Naive thymus-derived CD4-positive, alpha-beta T cell (primary cell): Measurements from ENCODE around the gene NAA40. TPM values are rescaled to one million over a fixed set of nuclear protein-coding genes. Genes with fewer than 3 reads are reported as not detected.
A peak's percentile ranks its signal among the peaks of the same experiment; 100 is the strongest.

Source experiments
- ATAC-seq: fragments of 150-1000 bp; cut with Tn5 transposase; 2 replicates; pipeline ENCODE4 v1.10.0; 2021; ENCODE audit warnings: mild to moderate bottlenecking, moderate library complexity
- CTCF ChIA-PET: fragments of 350-600 bp; sonication (Branson Sonifier 250); formaldehyde crosslinking; loops from one replicate; lab custom pipeline; 2021; ENCODE audit warnings: antibody characterized with exemption; lab: Charles Lee
- POLR2A ChIA-PET: fragments of 350-600 bp; sonication (Branson Sonifier 250); formaldehyde crosslinking; loops from one replicate; lab custom pipeline; 2021; ENCODE audit warnings: antibody characterized with exemption, inconsistent platforms; lab: Charles Lee
- DNase-seq, 9 donors: peaks; one replicate each; pipeline versions ENCODE4 v3.0.0 to v3.0.0-alpha.2; 2020 to 2022; ENCODE audit warnings: mixed read lengths in 1 of 9
- H3K27ac ChIP-seq: one replicate; pipeline ENCODE4 v1.7.0; 2013; ENCODE audit warnings: mild to moderate bottlenecking, low read depth, low read length, moderate library complexity
- H3K27me3 ChIP-seq, 2 donors: one replicate each; pipeline ENCODE4 v1.7.0; 2013; ENCODE audit warnings: low read length in 2 of 2, mild to moderate bottlenecking in 2 of 2, moderate library complexity in 2 of 2; ENCODE audit not compliant: control insufficient read depth in 2 of 2, insufficient read depth in 2 of 2
- H3K36me3 ChIP-seq, 3 experiments: 1 replicate in 2 of 3; 2 replicates in 1 of 3; pipeline ENCODE4 v1.7.0; 2013; ENCODE audit warnings: low read length in 3 of 3, mild to moderate bottlenecking in 3 of 3, moderate library complexity in 1 of 3; ENCODE audit not compliant: insufficient read depth in 3 of 3, control insufficient read depth in 2 of 3
- H3K4me1 ChIP-seq, 2 donors: one replicate each; pipeline ENCODE4 v1.7.0; 2013; ENCODE audit warnings: low read length in 2 of 2, mild to moderate bottlenecking in 2 of 2, moderate library complexity in 1 of 2; ENCODE audit not compliant: control insufficient read depth in 2 of 2, insufficient read depth in 2 of 2
- H3K4me3 ChIP-seq: 2 replicates; pipeline ENCODE4 v1.7.0; 2013; ENCODE audit warnings: mild to moderate bottlenecking, low read length
- H3K9me3 ChIP-seq, 3 experiments: 1 replicate in 2 of 3; 2 replicates in 1 of 3; pipeline ENCODE4 v1.7.0; 2013; ENCODE audit warnings: low read length in 3 of 3; ENCODE audit not compliant: control insufficient read depth in 2 of 3
- H3K27ac Mint-ChIP-seq, 9 donors: one replicate each; pipeline ENCODE4 v1.8.0; 2020 to 2022; ENCODE audit warnings: mixed read lengths in 9 of 9, mild to moderate bottlenecking in 8 of 9, moderate library complexity in 5 of 9, inconsistent platforms in 2 of 9
- H3K27me3 Mint-ChIP-seq, 5 donors: one replicate each; pipeline ENCODE4 v1.8.0; 2021 to 2022; ENCODE audit warnings: mixed read lengths in 5 of 5, mild to moderate bottlenecking in 1 of 5
- H3K36me3 Mint-ChIP-seq, 5 donors: one replicate each; pipeline ENCODE4 v1.8.0; 2020 to 2022; ENCODE audit warnings: mixed read lengths in 5 of 5, mild to moderate bottlenecking in 3 of 5, inconsistent platforms in 1 of 5
- H3K4me1 Mint-ChIP-seq, 7 donors: one replicate each; pipeline ENCODE4 v1.8.0; 2020 to 2022; ENCODE audit warnings: mixed read lengths in 7 of 7, mild to moderate bottlenecking in 3 of 7, inconsistent platforms in 1 of 7
- H3K4me3 Mint-ChIP-seq, 10 donors: one replicate each; pipeline ENCODE4 v1.8.0; 2020 to 2022; ENCODE audit warnings: mild to moderate bottlenecking in 10 of 10, mixed read lengths in 10 of 10, moderate library complexity in 6 of 10, inconsistent platforms in 2 of 10
- H3K9me3 Mint-ChIP-seq, 11 donors: one replicate each; pipeline ENCODE4 v1.8.0; 2020 to 2022; ENCODE audit warnings: mixed read lengths in 11 of 11, mild to moderate bottlenecking in 4 of 11, inconsistent platforms in 1 of 11, moderate library complexity in 1 of 11
- intact Hi-C, 2 donors: fragments of 100-400 bp; cut with micrococcal nuclease; formaldehyde crosslinking; loops; one replicate each; pipeline ENCODE4 v1.15.1; 2023
- polyA plus RNA-seq, 2 donors: library from polyadenylated mRNA; unstranded; fragments of 300-500 nt; fragmentation: Illumina TruSeq; gene quantifications; one replicate each; pipeline ENCODE4 v1.2.3, GENCODE V29; 2021
- total RNA-seq, 6 experiments: library from RNA in 5 of 6; stranded (reverse) in 5 of 6; gene quantifications; 1 replicate in 5 of 6; 2 replicates in 1 of 6; pipeline ENCODE4 v1.2.3 and lab custom pipeline; 2021 to 2026

Gene NAA40
- total and polyA plus RNA-seq, 7 experiments from 2014 or later: 5.1 to 39.8 (median 24.4) TPM

DNA sequence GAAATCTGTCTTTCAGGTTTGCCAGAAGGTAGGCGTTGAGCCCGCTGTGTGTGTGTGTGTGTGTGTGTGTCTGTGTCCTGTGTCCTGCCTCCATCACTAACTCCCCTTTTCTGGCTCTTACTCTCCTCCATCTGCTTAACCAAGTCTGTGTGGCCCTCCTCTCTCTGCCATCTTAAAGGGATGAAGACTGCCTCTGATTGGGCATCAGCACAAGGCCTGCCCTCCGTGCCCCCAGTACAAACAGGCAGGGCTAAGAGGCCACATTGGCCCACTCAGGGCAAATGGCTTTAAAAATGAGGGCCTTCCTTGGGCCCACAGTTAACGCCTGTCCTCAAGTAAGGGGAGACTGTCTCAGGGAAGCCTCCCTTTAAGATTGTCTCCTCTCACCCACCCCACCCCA lies 32.7 kb upstream of the NAA40 start:
- H3K4me3 Mint-ChIP-seq: no peak overlapping the region
- peaks cover 0 to 2% (median 0%) of the 10 kb centered on the region in 11 donors for H3K9me3 Mint-ChIP-seq
- ChIA-PET CTCF (interaction anchor here (1.1 to 3.5 kb wide), 8 partner anchors 15 to 81 kb away, joined by 3 to 35 read pairs (median 4); partner anchors contain the start of gene MARK2), POLR2A (interaction anchor here (0.9 to 1.9 kb wide), 2 partner anchors 66 to 68 kb away, joined by 4 to 13 read pairs; partner anchors contain the start of gene MARK2)
- no peaks in the 10 kb centered on the region for H3K9me3 ChIP-seq
- peaks cover 40 to 87% (median 41%) of the 10 kb centered on the region in 3 experiments for H3K36me3 ChIP-seq
- intact Hi-C loops: loop anchor here (1.0 to 5.0 kb wide), 4 partner anchors 37 to 241 kb away; no protein-coding TSS in a partner anchor
- DNase-seq (no peak), ATAC-seq (no peak)
- H3K36me3 Mint-ChIP-seq: peaks cover 7 to 45% (median 21%) of the 10 kb centered on the region in 5 donors
- H3K27me3 ChIP-seq: no peaks in the 10 kb centered on the region
- peak overlapping the region in 2 of 9 donors; percentile 17 to 44 for H3K27ac Mint-ChIP-seq
- H3K27me3 Mint-ChIP-seq: no peaks in the 10 kb centered on the region
- H3K4me1 ChIP-seq: no peaks in the 10 kb centered on the region
- H3K4me3 ChIP-seq: no peak overlapping the region
- peaks cover 0 to 11% (median 7%) of the 10 kb centered on the region in 7 donors for H3K4me1 Mint-ChIP-seq
- no peak overlapping the region for H3K27ac ChIP-seq

DNA sequence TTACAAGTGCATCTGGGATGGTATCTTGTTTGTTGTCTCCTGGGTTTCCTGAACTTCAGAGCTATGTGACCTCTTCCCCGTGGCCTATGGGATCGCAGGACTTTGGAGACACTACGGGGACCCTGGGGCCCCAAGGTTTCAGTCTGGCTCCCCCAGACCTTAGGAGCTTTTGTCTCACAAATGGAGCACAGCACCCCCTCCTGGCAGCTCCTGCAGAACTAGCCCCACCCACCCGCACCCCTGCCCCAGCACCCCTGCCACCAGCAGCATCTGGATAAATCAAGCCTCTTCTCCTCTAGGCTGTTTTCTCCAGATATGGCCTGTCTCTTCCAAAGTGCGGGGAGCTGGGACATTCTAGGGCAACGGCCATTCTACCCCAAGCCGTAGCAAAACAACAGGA lies 32.2 kb upstream of the NAA40 start:
- ChIA-PET POLR2A (interaction anchor here (0.9 to 1.9 kb wide), 3 partner anchors 67 to 122 kb away, joined by 3 to 13 read pairs (median 4); partner anchors contain the start of gene MARK2), CTCF (interaction anchor here (0.6 to 3.5 kb wide), 13 partner anchors 15 to 242 kb away, joined by 3 to 35 read pairs (median 4); partner anchors contain the start of gene MARK2)
- H3K27me3 Mint-ChIP-seq: no peaks in the 10 kb centered on the region
- Histone ChIP-seq H3K4me3 (no peak overlapping the region), H3K27ac (no peak overlapping the region), H3K36me3 (peaks cover 35 to 82% (median 41%) of the 10 kb centered on the region in 3 experiments), H3K4me1 (no peaks in the 10 kb centered on the region), H3K9me3 (no peaks in the 10 kb centered on the region), H3K27me3 (no peaks in the 10 kb centered on the region)
- peaks cover 4 to 40% (median 17%) of the 10 kb centered on the region in 5 donors for H3K36me3 Mint-ChIP-seq
- ATAC-seq (peak; percentile 70), DNase-seq (peak in 7 of 9 donors; percentile 38 to 65 (median 60))
- peak overlapping the region in 4 of 9 donors; percentile 17 to 80 (median 61) for H3K27ac Mint-ChIP-seq
- H3K4me3 Mint-ChIP-seq: no peak overlapping the region
- peaks cover 0 to 2% (median 0%) of the 10 kb centered on the region in 11 donors for H3K9me3 Mint-ChIP-seq
- intact Hi-C loops: loop anchor here (1.0 to 5.0 kb wide), 4 partner anchors 38 to 241 kb away; no protein-coding TSS in a partner anchor
- H3K4me1 Mint-ChIP-seq: peaks cover 0 to 6% (median 3%) of the 10 kb centered on the region in 7 donors

DNA sequence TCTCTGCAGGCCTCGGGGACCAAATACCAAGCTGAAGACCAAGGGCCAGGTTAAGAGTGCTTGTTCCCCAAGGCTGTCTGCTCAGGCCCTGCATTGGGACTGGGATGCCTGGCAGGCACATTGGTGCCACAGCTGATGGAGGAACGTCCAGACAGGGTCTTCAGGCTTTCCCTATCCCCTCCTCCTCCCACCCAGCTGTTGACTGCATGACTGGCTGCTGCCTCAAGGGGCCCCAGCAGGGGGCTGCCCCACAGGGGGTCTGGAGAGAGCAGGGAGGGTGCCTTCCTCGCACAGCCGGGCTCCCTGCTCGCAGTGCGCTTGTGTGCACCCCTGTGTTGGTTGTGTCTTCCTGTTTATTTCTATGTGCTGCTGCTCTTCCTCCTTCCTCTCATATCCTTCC lies 31.7 kb upstream of the NAA40 start:
- H3K4me3 Mint-ChIP-seq: no peak overlapping the region
- no peak overlapping the region for H3K27ac ChIP-seq
- ChIA-PET CTCF (interaction anchor here (0.6 to 3.5 kb wide), 15 partner anchors 11 to 410 kb away, joined by 3 to 35 read pairs (median 4); partner anchors contain the start of genes MARK2 and TRMT112), POLR2A (interaction anchor here (1.0 to 1.9 kb wide), 2 partner anchors 69 to 123 kb away, joined by 3 to 13 read pairs; no protein-coding TSS in a partner anchor)
- DNase-seq: no peak
- H3K36me3 Mint-ChIP-seq: peaks cover 4 to 35% (median 13%) of the 10 kb centered on the region in 5 donors
- H3K27me3 Mint-ChIP-seq: no peaks in the 10 kb centered on the region
- no peaks in the 10 kb centered on the region for H3K9me3 ChIP-seq
- intact Hi-C loops: loop anchor here in 1 of 2 donors (2.0 to 5.0 kb wide), 3 partner anchors 38 to 240 kb away; no protein-coding TSS in a partner anchor
- peaks cover 0 to 6% (median 0%) of the 10 kb centered on the region in 7 donors for H3K4me1 Mint-ChIP-seq
- peaks cover 30 to 77% (median 38%) of the 10 kb centered on the region in 3 experiments for H3K36me3 ChIP-seq
- H3K27ac Mint-ChIP-seq: peak overlapping the region in 2 of 9 donors; percentile 20 to 38
- no peaks in the 10 kb centered on the region for H3K27me3 ChIP-seq
- H3K9me3 Mint-ChIP-seq: peaks cover 0 to 2% (median 0%) of the 10 kb centered on the region in 11 donors
- no peak for ATAC-seq
- H3K4me3 ChIP-seq: no peak overlapping the region
- H3K4me1 ChIP-seq: no peaks in the 10 kb centered on the region

DNA sequence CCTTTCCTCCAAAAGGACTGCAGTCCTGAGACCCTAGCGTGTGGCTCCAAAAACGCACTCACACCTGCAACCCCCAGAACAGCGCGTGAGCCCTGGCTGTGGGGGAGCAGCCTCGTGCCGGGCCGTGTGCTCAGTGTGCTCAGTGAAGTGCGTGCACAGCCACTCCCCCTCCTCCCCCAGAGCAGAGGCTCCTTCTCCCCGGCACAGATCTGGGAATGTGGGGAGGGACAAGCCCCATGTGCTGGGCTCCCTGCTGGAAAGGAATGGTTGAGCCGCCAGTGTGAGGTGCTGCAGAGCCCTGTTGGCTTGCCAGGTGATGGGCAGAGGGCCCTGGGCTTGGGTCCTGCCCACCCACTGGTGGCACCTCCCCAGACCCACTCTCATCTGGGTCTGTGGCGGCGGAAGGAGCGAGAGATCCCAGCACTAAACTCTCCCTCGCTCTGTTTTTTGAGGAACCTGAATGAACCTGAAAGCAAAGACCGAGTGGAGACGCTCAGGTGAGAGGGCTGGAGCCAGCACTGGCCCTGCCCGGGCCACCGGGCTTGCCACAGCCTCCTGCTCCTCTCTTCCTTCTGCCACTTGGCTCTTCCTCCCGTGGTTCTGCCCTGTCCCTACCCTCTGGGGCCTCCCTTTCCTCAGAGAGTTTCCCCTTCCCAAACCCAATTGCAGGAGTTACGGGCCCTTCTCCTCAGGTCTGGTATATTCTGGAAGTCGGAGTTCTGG lies 30.8 kb upstream of the NAA40 start:
- Histone ChIP-seq H3K36me3 (peaks cover 23 to 68% (median 30%) of the 10 kb centered on the region in 3 experiments), H3K27me3 (no peaks in the 10 kb centered on the region), H3K4me1 (no peaks in the 10 kb centered on the region), H3K27ac (no peak overlapping the region), H3K9me3 (no peaks in the 10 kb centered on the region), H3K4me3 (no peak overlapping the region)
- no peak for DNase-seq
- Mint-ChIP-seq H3K27me3 (no peaks in the 10 kb centered on the region), H3K4me1 (peaks cover 0 to 4% (median 0%) of the 10 kb centered on the region in 7 donors), H3K36me3 (peaks cover 4 to 27% (median 13%) of the 10 kb centered on the region in 5 donors), H3K9me3 (peaks cover 0 to 2% (median 0%) of the 10 kb centered on the region in 11 donors), H3K4me3 (no peak overlapping the region), H3K27ac (no peak overlapping the region)
- intact Hi-C loops: loop anchor here in 1 of 2 donors (2.0 to 5.0 kb wide), 3 partner anchors 37 to 239 kb away; no protein-coding TSS in a partner anchor
- ATAC-seq: no peak
- POLR2A ChIA-PET: interaction anchor here (1.9 kb wide), 1 partner anchor 70 kb away, joined by 13 read pairs; no protein-coding TSS in a partner anchor
- CTCF ChIA-PET: interaction anchor here (0.7 to 3.5 kb wide), 4 partner anchors 12 to 240 kb away, joined by 3 to 35 read pairs (median 4); partner anchors contain the start of gene MARK2

DNA sequence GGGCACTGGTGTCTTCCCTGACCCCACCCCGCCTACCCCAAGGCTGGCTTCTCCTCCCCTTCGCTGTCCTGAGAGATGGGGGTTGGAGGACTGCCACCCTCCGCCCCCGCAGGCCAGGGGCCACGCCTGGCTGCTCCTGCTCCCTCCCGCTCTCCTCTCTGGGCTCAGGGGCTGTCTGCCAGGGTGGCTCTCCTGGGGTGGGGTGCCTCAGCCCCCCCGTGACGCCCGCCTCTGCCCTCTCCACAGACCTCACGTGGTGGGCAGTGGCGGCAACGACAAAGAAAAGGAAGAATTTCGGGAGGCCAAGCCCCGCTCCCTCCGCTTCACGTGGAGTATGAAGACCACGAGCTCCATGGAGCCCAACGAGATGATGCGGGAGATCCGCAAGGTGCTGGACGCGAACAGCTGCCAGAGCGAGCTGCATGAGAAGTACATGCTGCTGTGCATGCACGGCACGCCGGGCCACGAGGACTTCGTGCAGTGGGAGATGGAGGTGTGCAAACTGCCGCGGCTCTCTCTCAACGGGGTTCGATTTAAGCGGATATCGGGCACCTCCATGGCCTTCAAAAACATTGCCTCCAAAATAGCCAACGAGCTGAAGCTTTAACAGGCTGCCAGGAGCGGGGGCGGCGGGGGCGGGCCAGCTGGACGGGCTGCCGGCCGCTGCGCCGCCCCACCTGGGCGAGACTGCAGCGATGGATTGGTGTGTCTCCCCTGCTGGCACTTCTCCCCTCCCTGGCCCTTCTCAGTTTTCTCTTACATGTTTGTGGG lies 30.0 kb upstream of the NAA40 start:
- CTCF ChIA-PET: interaction anchor here (2.9 kb wide), 1 partner anchor 72 kb away, joined by 11 read pairs; no protein-coding TSS in a partner anchor

More for the DNA sequence above, 30.0 kb upstream of the NAA40 start:
- POLR2A ChIA-PET: interaction anchor here (1.0 kb wide), 1 partner anchor 70 kb away, joined by 4 read pairs; the partner anchor contains the start of gene MARK2
- no peak for DNase-seq
- H3K4me3 ChIP-seq: no peak overlapping the region
- no peak overlapping the region for H3K27ac Mint-ChIP-seq
- peaks cover 15 to 59% (median 22%) of the 10 kb centered on the region in 3 experiments for H3K36me3 ChIP-seq
- H3K9me3 Mint-ChIP-seq: no peaks in the 10 kb centered on the region
- H3K4me1 ChIP-seq: no peaks in the 10 kb centered on the region
- intact Hi-C loops: loop anchor here in 1 of 2 donors (5.0 kb wide), 1 partner anchor 238 kb away; no protein-coding TSS in a partner anchor
- no peak overlapping the region for H3K4me3 Mint-ChIP-seq
- H3K27me3 Mint-ChIP-seq: no peaks in the 10 kb centered on the region
- H3K9me3 ChIP-seq: no peaks in the 10 kb centered on the region
- H3K4me1 Mint-ChIP-seq: peaks cover 0 to 4% (median 0%) of the 10 kb centered on the region in 7 donors
- H3K36me3 Mint-ChIP-seq: peaks cover 4 to 19% (median 5%) of the 10 kb centered on the region in 5 donors
- H3K27me3 ChIP-seq: no peaks in the 10 kb centered on the region
- H3K27ac ChIP-seq: no peak overlapping the region
- no peak for ATAC-seq
